ENCODE results near the gene PSMA8.
"Not testable (repeated sequence)": the region's sequence is repeated elsewhere in the genome, so short reads cannot be mapped to it uniquely, and the experiment has no call there.

Gene PSMA8

GRCh38 chr18:26237363-26237762 is 103.7 kb downstream of the PSMA8 start:
- DNase-seq (ENCODE audit: low read depth) = not testable (repeated sequence)

- not testable (repeated sequence) for DNase-seq (ENCODE audit: low read depth)
Measured at GRCh38 chr18:26238718-26239117, 105.0 kb downstream of the PSMA8 start.

DNA sequence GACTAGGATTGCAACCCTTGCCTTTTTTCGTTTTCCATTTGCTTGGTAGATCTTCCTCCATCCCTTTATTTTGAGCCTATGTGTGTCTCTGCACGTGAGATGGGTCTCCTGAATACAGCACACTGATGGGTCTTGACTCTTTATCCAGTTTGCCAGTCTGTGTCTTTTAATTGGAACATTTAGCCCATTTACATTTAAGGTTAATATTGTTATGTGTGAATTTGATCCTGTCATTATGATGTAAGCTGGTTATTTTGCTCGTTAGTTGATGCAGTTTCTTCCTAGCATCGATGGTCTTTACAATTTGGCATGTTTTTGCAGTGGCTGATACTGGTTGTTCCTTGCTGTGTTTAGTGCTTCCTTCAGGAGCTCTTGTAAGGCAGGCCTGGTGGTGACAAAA is 108.7 kb downstream of the PSMA8 start:
- not testable (repeated sequence) for DNase-seq (ENCODE audit: low read depth)

Measured in stimulated activated CD8-positive, alpha-beta memory T cell treated with anti-CD3 and anti-CD28 coated beads, Interleukin-15, amount 100 ng/mL, for 1 hour (primary cell).